Common myeloid progenitor, CD34-positive (primary cell): ENCODE results near the gene ABCC10.
A peak's percentile ranks its signal among the peaks of the same experiment; 100 is the strongest.

Experiments used
- CTCF ChIA-PET: fragments of 350-600 bp; sonication (Branson Sonifier 250); formaldehyde crosslinking; loops from one replicate; lab custom pipeline; 2021; ENCODE audit warnings: antibody characterized with exemption; lab: Charles Lee
- POLR2A ChIA-PET: fragments of 350-600 bp; sonication (Branson Sonifier 250); formaldehyde crosslinking; loops from one replicate; lab custom pipeline; 2021; ENCODE audit warnings: antibody characterized with exemption; lab: Charles Lee
- DNase-seq, 3 donors: peaks; one replicate each; pipeline versions ENCODE4 v3.0.0 to v3.0.0-alpha.2; 2013
- H3K27ac ChIP-seq, 2 experiments: 1 replicate in 1 of 2; 2 replicates in 1 of 2; pipeline ENCODE4 v1.7.0; 2013; ENCODE audit warnings: inconsistent platforms in 2 of 2, low read length in 2 of 2, mild to moderate bottlenecking in 2 of 2, low read depth in 1 of 2, moderate library complexity in 1 of 2; ENCODE audit not compliant: severe bottlenecking in 2 of 2, insufficient read depth in 1 of 2, poor library complexity in 1 of 2
- H3K27me3 ChIP-seq, 5 experiments: replicated peaks in 2 of 5; 1 replicate in 3 of 5; 2 replicates in 2 of 5; pipeline versions ENCODE4 v1.6.1 to v1.7.0; 2013; ENCODE audit warnings: low read length in 4 of 5, mild to moderate bottlenecking in 2 of 5, moderate library complexity in 2 of 5, inconsistent platforms in 1 of 5; ENCODE audit not compliant: insufficient read depth in 5 of 5, control insufficient read depth in 4 of 5
- H3K36me3 ChIP-seq, 4 experiments: 1 replicate in 2 of 4; 2 replicates in 2 of 4; pipeline versions ENCODE4 v1.6.1 to v1.7.0; 2013; ENCODE audit warnings: low read length in 3 of 4, control low read depth in 1 of 4, mild to moderate bottlenecking in 1 of 4; ENCODE audit not compliant: control insufficient read depth in 4 of 4, insufficient read depth in 4 of 4
- H3K4me1 ChIP-seq, 4 experiments: 1 replicate in 3 of 4; 2 replicates in 1 of 4; pipeline versions ENCODE4 v1.6.1 to v1.7.1; 2013; ENCODE audit warnings: low read length in 3 of 4, mild to moderate bottlenecking in 3 of 4, control low read depth in 1 of 4, inconsistent platforms in 1 of 4, moderate library complexity in 1 of 4; ENCODE audit not compliant: control insufficient read depth in 4 of 4, insufficient read depth in 4 of 4; ENCODE audit errors: control extremely low read depth in 1 of 4
- H3K4me3 ChIP-seq, 7 experiments: 1 replicate in 4 of 7; 2 replicates in 3 of 7; pipeline versions ENCODE4 v1.5.1 to v1.7.0; 2013; ENCODE audit warnings: mild to moderate bottlenecking in 7 of 7, low read length in 6 of 7, moderate library complexity in 6 of 7, inconsistent platforms in 2 of 7, low read depth in 2 of 7, control low read depth in 1 of 7; ENCODE audit not compliant: insufficient read depth in 4 of 7, control insufficient read depth in 1 of 7; ENCODE audit errors: extremely low read depth in 1 of 7
- H3K9me3 ChIP-seq, 5 experiments: 1 replicate in 4 of 5; 2 replicates in 1 of 5; pipeline versions ENCODE4 v1.6.1 to v1.7.1; 2013; ENCODE audit warnings: low read length in 4 of 5, mild to moderate bottlenecking in 2 of 5, inconsistent platforms in 1 of 5, low read depth in 1 of 5, moderate library complexity in 1 of 5; ENCODE audit not compliant: control insufficient read depth in 4 of 5, insufficient read depth in 2 of 5; ENCODE audit errors: control extremely low read depth in 1 of 5
- WGBS: methylation state at CpG from one replicate; pipeline ENCODE4 v1.1.5; 2013; ENCODE audit not compliant: insufficient coverage; 5-methylcytosine and 5-hydroxymethylcytosine counted together

The ABCC10 gene

GRCh38 chr6:43478008-43478372, 50.6 kb downstream of the ABCC10 start:
- CTCF ChIA-PET = interaction anchor here (1.3 to 1.5 kb wide), 2 partner anchors 44 to 56 kb away, joined by 3 read pairs; no protein-coding TSS in a partner anchor

DNA sequence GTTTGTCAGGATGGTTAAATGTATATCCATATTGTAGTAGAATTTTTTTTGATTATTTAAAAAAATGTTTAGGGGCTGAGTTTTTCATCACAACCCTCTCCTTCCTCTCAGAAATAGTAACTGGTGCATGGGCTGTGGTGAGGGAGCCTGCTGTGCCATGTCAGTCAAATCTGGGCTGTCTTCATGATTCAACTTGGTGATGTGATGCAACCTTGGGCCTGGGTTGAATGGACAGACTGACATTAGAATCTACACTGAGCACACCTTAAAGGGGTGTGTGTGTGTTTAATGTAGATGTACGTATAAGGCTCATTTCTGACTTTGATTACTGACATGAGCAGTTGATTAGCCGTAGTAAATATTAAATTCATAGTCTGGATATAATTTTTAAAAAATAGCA, 53.7 kb downstream of the ABCC10 start:
- POLR2A ChIA-PET = no interaction called here
- Histone ChIP-seq H3K4me3 (no peak overlapping the region), H3K36me3 (peaks cover 0 to 8% (median 0%) of the 10 kb centered on the region in 4 experiments), H3K9me3 (no peaks in the 10 kb centered on the region), H3K27ac (no peak overlapping the region), H3K4me1 (peaks cover 8 to 19% (median 12%) of the 10 kb centered on the region in 4 experiments), H3K27me3 (no peaks in the 10 kb centered on the region)
- CTCF ChIA-PET = interaction anchor here (0.7 to 1.3 kb wide), 3 partner anchors 11 to 216 kb away, joined by 3 read pairs; no protein-coding TSS in a partner anchor
- peak in 1 of 3 donors; percentile 8 for DNase-seq
- no CpG with 5 or more reads among the region's 2 CpGs for WGBS

More at GRCh38 chr6:43478008-43478372, 50.6 kb downstream of the ABCC10 start:
- Histone ChIP-seq H3K4me1 (peaks cover 8 to 19% (median 12%) of the 10 kb centered on the region in 4 experiments), H3K27me3 (no peaks in the 10 kb centered on the region), H3K4me3 (peak overlapping the region; percentile 31 to 84 (median 75)), H3K9me3 (no peaks in the 10 kb centered on the region), H3K36me3 (peaks cover 0 to 3% (median 0%) of the 10 kb centered on the region in 4 experiments), H3K27ac (peak overlapping the region; percentile 87 to 93)
- peak in 2 of 3 donors; percentile 13 to 35 for DNase-seq
- WGBS = 79% methylated on average over 2 of the region's 3 CpGs
- POLR2A ChIA-PET = no interaction called here

GRCh38 chr6:43481591-43482236, 54.4 kb downstream of the ABCC10 start:
- ChIA-PET POLR2A (no interaction called here), CTCF (interaction anchor here (0.7 kb wide), 1 partner anchor 217 kb away, joined by 3 read pairs; no protein-coding TSS in a partner anchor)
- no peaks in the 10 kb centered on the region for H3K9me3 ChIP-seq
- H3K36me3 ChIP-seq = peaks cover 0 to 9% (median 0%) of the 10 kb centered on the region in 4 experiments
- peaks cover 8 to 17% (median 11%) of the 10 kb centered on the region in 4 experiments for H3K4me1 ChIP-seq
- H3K27me3 ChIP-seq = no peaks in the 10 kb centered on the region
- H3K4me3 ChIP-seq = no peak overlapping the region
- H3K27ac ChIP-seq = no peak overlapping the region
- DNase-seq = no peak
- WGBS = 94% methylated on average over 8 of the region's 11 CpGs

DNA sequence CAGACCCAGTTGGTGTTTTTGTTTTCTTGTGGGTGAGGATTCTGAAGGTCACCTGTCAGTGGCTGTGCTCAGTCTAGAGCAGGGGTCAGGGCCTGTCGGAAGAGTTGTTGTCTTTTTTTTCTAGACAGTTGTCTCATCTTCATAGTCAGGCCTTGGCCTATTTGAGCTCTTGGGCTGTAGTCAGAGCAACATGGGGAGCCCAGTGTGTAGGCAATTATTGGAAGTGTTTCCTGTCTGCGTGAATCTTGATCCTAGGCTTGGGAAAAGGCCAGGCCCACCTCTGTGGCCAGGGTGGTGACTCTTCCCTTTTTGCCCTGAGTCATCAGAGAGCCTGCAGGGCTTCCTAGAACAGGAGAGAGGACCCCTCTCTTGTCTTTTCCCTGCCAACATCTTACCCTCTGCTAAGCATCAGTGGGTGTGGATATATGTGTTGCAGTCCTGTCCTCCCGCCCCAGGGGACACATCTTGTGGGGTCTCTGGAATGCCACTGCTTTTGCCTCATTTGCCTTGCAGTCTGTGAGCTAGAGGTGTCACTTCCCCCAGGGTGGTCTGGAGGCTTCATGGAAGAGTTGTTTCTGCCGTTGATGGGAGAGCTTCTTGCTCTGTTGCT, 61.4 kb downstream of the ABCC10 start:
- ChIA-PET CTCF (interaction anchor here (1.1 to 2.1 kb wide), 4 partner anchors 18 to 27 kb away, joined by 3 to 6 read pairs (median 4); no protein-coding TSS in a partner anchor), POLR2A (no interaction called here)
- 100% methylated on average over 1 of the region's 4 CpGs for WGBS
- no peaks in the 10 kb centered on the region for H3K27me3 ChIP-seq
- no peak for DNase-seq
- H3K27ac ChIP-seq = no peak overlapping the region
- H3K4me1 ChIP-seq = no peaks in the 10 kb centered on the region
- no peaks in the 10 kb centered on the region for H3K9me3 ChIP-seq
- H3K36me3 ChIP-seq = peaks cover 3 to 27% (median 10%) of the 10 kb centered on the region in 4 experiments
- H3K4me3 ChIP-seq = no peak overlapping the region

DNA sequence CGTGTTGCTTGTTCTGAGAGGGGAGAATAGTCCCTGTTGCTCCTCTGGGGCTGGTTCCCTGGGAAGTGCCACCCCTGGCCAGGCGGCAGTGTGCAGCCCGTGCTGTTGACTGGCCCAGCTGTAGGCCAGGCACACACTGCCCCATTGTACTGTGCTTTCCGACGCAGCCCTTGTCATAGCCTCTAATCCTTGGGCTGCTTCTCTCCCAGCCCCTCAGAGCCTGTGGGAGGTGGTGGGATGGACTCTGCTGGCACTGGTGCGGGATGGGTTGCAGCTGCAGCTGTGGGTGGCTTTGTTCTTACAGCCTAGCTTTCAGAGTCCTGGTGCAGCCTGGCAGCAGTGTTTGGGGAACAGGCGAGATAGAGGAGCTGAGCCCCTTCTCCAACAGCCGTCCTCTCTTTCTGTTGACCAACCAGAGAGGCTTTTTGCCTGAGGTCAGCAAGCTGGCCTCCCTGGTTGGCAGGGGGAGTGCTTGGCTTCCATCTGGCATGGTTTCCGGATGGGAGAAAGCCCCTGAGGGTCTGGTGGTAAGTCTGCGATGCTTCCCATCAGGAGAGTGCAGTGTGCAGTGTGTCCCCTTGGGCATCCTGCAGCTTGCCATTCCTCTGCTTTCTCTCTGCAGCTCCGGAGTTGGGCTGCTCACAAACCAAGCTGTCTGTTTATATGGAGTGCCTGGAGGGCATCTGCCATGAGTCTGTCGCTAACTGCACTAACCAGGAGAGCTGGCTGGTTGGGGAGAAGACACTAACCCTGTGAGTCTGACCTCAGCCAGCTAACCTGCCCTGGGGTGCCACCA, 62.1 kb downstream of the ABCC10 start:
- Histone ChIP-seq H3K36me3 (peaks cover 3 to 32% (median 10%) of the 10 kb centered on the region in 4 experiments), H3K9me3 (no peaks in the 10 kb centered on the region), H3K27me3 (no peaks in the 10 kb centered on the region), H3K27ac (no peak overlapping the region), H3K4me3 (no peak overlapping the region), H3K4me1 (no peaks in the 10 kb centered on the region)
- no peak for DNase-seq
- ChIA-PET CTCF (interaction anchor here (1.1 to 1.6 kb wide), 3 partner anchors 17 to 26 kb away, joined by 3 to 6 read pairs (median 3); no protein-coding TSS in a partner anchor), POLR2A (no interaction called here)
- WGBS = 95% methylated on average over 9 of the region's 12 CpGs

DNA sequence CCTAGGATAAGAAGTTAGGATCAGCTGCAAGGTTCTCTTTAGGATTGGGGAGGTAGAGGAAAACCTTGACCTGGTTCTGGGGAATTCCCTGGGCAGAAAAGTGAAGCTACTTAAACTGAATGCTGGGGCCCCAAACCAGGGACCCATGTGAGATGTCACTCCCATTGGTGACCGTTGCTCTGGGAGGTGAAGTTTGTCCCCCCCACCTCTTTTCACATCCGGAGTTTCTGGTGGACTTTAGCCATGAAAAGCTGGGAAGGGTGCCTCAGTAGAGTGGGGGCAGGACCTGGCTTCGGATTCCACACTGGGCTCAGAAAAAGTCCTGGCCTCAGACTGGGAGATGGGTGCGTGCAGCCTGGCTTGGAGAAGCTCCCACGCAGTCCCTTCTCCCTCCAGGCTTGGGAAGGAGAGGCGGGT, 63.2 kb downstream of the ABCC10 start:
- DNase-seq = no peak
- H3K27ac ChIP-seq = no peak overlapping the region
- no peaks in the 10 kb centered on the region for H3K27me3 ChIP-seq
- CTCF ChIA-PET = interaction anchor here (1.6 to 8.9 kb wide), 2 partner anchors 16 kb away, joined by 6 to 64 read pairs; no protein-coding TSS in a partner anchor
- WGBS = 95% methylated on average over 5 of the region's 6 CpGs
- no peak overlapping the region for H3K4me3 ChIP-seq
- H3K36me3 ChIP-seq = peaks cover 3 to 28% (median 11%) of the 10 kb centered on the region in 4 experiments
- no peaks in the 10 kb centered on the region for H3K9me3 ChIP-seq
- POLR2A ChIA-PET = no interaction called here
- peaks cover 0 to 7% (median 6%) of the 10 kb centered on the region in 4 experiments for H3K4me1 ChIP-seq
